A549 (cell line): ENCODE results near the gene SETD3. TPM values are rescaled to one million over a fixed set of nuclear protein-coding genes. Genes with fewer than 3 reads are reported as not detected.
"Not testable (repeated sequence)": the region's sequence is repeated elsewhere in the genome, so short reads cannot be mapped to it uniquely, and the experiment has no call there.

ENCODE experiments used
- ATAC-seq, 2 experiments: fragments of 200-7000 bp in 1 of 2; fragments of >200 bp in 1 of 2; cut with Nextera tagmentation in 1 of 2; cut with Tn5 transposase in 1 of 2; 3 replicates each; pipeline versions ENCODE4 v1.8.0 to v1.9.1; 2018 to 2020; ENCODE audit warnings: mild to moderate bottlenecking in 1 of 2, moderate library complexity in 1 of 2
- CTCF ChIA-PET: fragments of 300-600 bp; sonication (Branson Sonifier 250); formaldehyde crosslinking; extraction: SDS; loops from one replicate; lab custom pipeline; 2021; ENCODE audit warnings: antibody characterized with exemption, inconsistent platforms; lab: Yijun Ruan, JAX
- POLR2A ChIA-PET: fragments of 350-600 bp; formaldehyde crosslinking; extraction: SDS; loops from one replicate; lab custom pipeline; 2021; ENCODE audit warnings: antibody characterized with exemption, inconsistent platforms; lab: Yijun Ruan, JAX
- DNase-seq, 2 experiments: peaks; one replicate each; pipeline versions ENCODE4 v3.0.0 to v3.0.0-alpha.2; 2011 to 2016; ENCODE audit warnings: low read depth in 1 of 2, low spot score in 1 of 2
- FAIRE-seq: peaks from 2 replicates; lab custom pipeline; 2011; peaks lifted over from hg19 to GRCh38; lab: Jason Lieb, UNC
- H3K27ac ChIP-seq, 2 experiments: fragments of >200 bp; sonication (Bioruptor Twin); formaldehyde crosslinking; 3 replicates each; pipeline ENCODE4 v1.5.1; 2016 to 2017
- H3K4me1 ChIP-seq: fragments of >200 bp; sonication (Bioruptor Twin); formaldehyde crosslinking; 3 replicates; pipeline ENCODE4 v1.6.1; 2016
- H3K4me2 ChIP-seq: fragments of >200 bp; sonication (Bioruptor Twin); formaldehyde crosslinking; 3 replicates; pipeline ENCODE4 v1.6.1; 2016
- H3K4me3 ChIP-seq: fragments of >200 bp; sonication (Bioruptor Twin); formaldehyde crosslinking; 3 replicates; pipeline ENCODE4 v1.5.1; 2016
- H3K9me3 ChIP-seq: fragments of >200 bp; sonication (Bioruptor Twin); formaldehyde crosslinking; 3 replicates; pipeline ENCODE4 v1.6.1; 2016
- BHLHE40 ChIP-seq: IDR thresholded peaks from 2 replicates; pipeline ENCODE4 v1.6.1; 2012; ENCODE audit warnings: low read depth, low read length, inconsistent platforms
- CHD2 ChIP-seq: fragments of 150-350 bp; IDR thresholded peaks from 2 replicates; pipeline ENCODE4 v1.6.1; 2014; ENCODE audit warnings: low read length; ENCODE audit not compliant: partially characterized antibody
- EHF ChIP-seq: fragments of 250-450 bp; sonication (Bioruptor Pico); IDR thresholded peaks from 2 replicates; pipeline ENCODE4 v1.5.0; 2020; ENCODE audit warnings: mild to moderate bottlenecking
- HOXB13 ChIP-seq: fragments of 250-450 bp; sonication (Bioruptor Pico); IDR thresholded peaks from 2 replicates; pipeline ENCODE4 v1.5.0; 2020; ENCODE audit warnings: low read depth, mild to moderate bottlenecking, moderate library complexity
- HOXB5 ChIP-seq: fragments of 250-450 bp; sonication (Bioruptor Pico); IDR thresholded peaks from 2 replicates; pipeline ENCODE4 v1.5.0; 2020; ENCODE audit warnings: mild to moderate bottlenecking, moderate library complexity
- KDM1A ChIP-seq: fragments of 200-600 bp; sonication (generic); IDR thresholded peaks from 2 replicates; pipeline ENCODE4 v1.6.1; 2016; ENCODE audit warnings: low read depth, mild to moderate bottlenecking
- NPAS2 ChIP-seq: fragments of 250-450 bp; sonication (Bioruptor Pico); IDR thresholded peaks from 2 replicates; pipeline ENCODE4 v1.8.0; 2022; ENCODE audit warnings: mild to moderate bottlenecking, moderate library complexity, borderline replicate concordance
- POLR2AphosphoS2 ChIP-seq: conservative IDR thresholded peaks from 2 replicates; pipeline ENCODE4 v1.6.1; 2012; ENCODE audit warnings: low read length, improper control_type of control experiment, inconsistent platforms
- WGBS: methylation state at CpG from one replicate; pipeline ENCODE4 v1.1.6; 2017; ENCODE audit errors: missing lambda C conversion rate; 5-methylcytosine and 5-hydroxymethylcytosine counted together
- polyA plus RNA-seq, 4 experiments: library from polyadenylated mRNA; depleted of rRNA in 3 of 4; stranded (reverse); fragments of >200 nt; fragmentation: RNase III in 1 of 4; extraction: RNeasy Plus Mini Kit Qiagen cat#74134 plus additional on column Dnase treatment in 1 of 4; gene quantifications; 2 replicates in 3 of 4; 3 replicates in 1 of 4; pipeline ENCODE4 v1.2.3, GENCODE V29; 2011 to 2017
- small RNA-seq, 6 experiments: library from RNA; depleted of rRNA; stranded (forward); fragments of <200 nt; gene quantifications; one replicate each; pipeline ENCODE3, GENCODE V24; 2012

The SETD3 gene
- polyA plus RNA-seq, 2 of the 4 experiments (the other 2 are of a cell fraction): 43.1 to 59.7 TPM

DNA sequence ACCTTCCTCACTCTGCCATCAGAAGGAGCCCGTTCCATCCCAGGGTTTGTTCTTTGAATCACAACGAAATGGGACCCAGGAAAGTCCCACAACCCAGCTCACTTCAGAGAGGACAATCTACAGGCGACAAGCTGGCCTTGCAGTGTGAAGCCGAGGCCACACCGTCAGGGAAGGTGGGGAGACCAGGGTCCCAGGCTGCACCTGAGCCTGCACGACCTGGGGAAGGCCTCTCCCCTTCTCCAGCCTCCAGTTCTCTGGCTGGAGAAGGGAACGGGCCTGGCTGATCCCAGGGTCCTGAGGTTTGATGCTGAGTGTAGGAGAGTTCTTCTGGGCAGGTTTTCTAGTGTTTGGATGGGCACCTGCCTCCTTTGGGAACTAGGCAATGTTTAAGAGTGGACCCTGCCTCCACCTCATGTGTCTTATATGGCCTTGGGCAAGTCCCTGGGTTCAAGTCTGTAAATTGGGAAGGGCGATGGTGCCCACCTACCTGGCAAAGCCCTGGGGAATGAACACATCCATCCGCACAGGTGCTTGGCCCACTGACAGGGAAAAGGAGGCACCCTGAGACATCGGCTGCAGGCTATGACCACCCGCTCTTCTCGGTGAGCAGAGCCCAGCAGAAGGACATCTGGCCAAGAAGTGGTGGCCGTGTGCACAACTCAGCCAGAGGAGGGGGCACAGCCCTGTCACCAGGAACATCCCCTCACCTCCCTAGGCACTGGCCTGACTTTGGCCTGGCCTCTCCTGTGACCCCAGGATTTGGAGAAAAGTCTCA is 130.8 kb downstream of the SETD3 start:
- 54% methylated on average over 7 of the region's 13 CpGs for WGBS
- TF ChIP-seq BHLHE40 (no peak), HOXB5 (CRISPR knock-in tag) (no peak), EHF (CRISPR knock-in tag) (no peak), CHD2 (no peak)
- no peaks in the 10 kb centered on the region for H3K9me3 ChIP-seq
- H3K4me1 ChIP-seq: no peaks in the 10 kb centered on the region
- no peak for DNase-seq
- ChIA-PET POLR2A (no interaction called here), CTCF (no interaction called here)
- H3K27ac ChIP-seq: no peak overlapping the region
- H3K4me2 ChIP-seq: no peak overlapping the region
- ATAC-seq: no peak
- no peak for FAIRE-seq
- no peak overlapping the region for H3K4me3 ChIP-seq

- Histone ChIP-seq H3K9me3 (no peaks in the 10 kb centered on the region), H3K4me1 (no peaks in the 10 kb centered on the region), H3K4me3 (no peak overlapping the region)
- DNase-seq (no peak), FAIRE-seq (no peak), ATAC-seq (no peak)
- 74% methylated on average over 17 of the region's 18 CpGs for WGBS
- CTCF ChIA-PET: no interaction called here
- POLR2A ChIA-PET: no interaction called here
- TF ChIP-seq POLR2AphosphoS2 (no peak), KDM1A (no peak), NPAS2 (no peak), HOXB13 (CRISPR knock-in tag) (no peak)
- TF ChIP-seq, all 56 proteins: peak for 0
- Histone ChIP-seq H3K27ac (no peak overlapping the region), H3K4me2 (no peak overlapping the region)
Measured at GRCh38 chr14:99348816-99349614, 131.6 kb downstream of the SETD3 start.

- H3K4me2 ChIP-seq, POLR2A ChIA-PET, DNase-seq, H3K27ac ChIP-seq, H3K4me3 ChIP-seq, FAIRE-seq, ATAC-seq, CTCF ChIA-PET, H3K9me3 ChIP-seq, H3K4me1 ChIP-seq: not testable (repeated sequence)
- WGBS: 72% methylated on average over 31 of the region's 31 CpGs
Measured at GRCh38 chr14:99348231-99348630, 132.4 kb downstream of the SETD3 start.

Small RNA genes lying within 50 kb of the gene (small RNA-seq; reads per million reads assigned to genes)
- 0 to 0.86 (median 0.13) reads per million in 6 experiments for gene RNU6-91P

Other genes with a start within 250 kb of the SETD3 start
- 0.43 and 0.44 TPM in 2 replicates for gene BCL11B, start 208.7 kb downstream of the SETD3 start, polyA plus RNA-seq (2011; rRNA removed)
- gene BCL11B, start 208.7 kb downstream of the SETD3 start, polyA plus RNA-seq (2017; fragmentation: RNase III; extraction: RNeasy Plus Mini Kit Qiagen cat#74134 plus additional on column Dnase treatment): 0.31 to 0.49 TPM (median 0.42 TPM) in 3 replicates
- 22.7 and 38.9 TPM in 2 replicates for gene CCNK, start 550 bp upstream of the SETD3 start, polyA plus RNA-seq (2011; rRNA removed)
- 46.6 to 50.8 TPM (median 50.6 TPM) in 3 replicates for gene CCNK, start 550 bp upstream of the SETD3 start, polyA plus RNA-seq (2017; fragmentation: RNase III; extraction: RNeasy Plus Mini Kit Qiagen cat#74134 plus additional on column Dnase treatment)
- gene CCDC85C, start 123.3 kb upstream of the SETD3 start, polyA plus RNA-seq (2011; rRNA removed): 10.5 and 11.4 TPM in 2 replicates
- 29.0 to 38.0 TPM (median 31.4 TPM) in 3 replicates for gene CCDC85C, start 123.3 kb upstream of the SETD3 start, polyA plus RNA-seq (2017; fragmentation: RNase III; extraction: RNeasy Plus Mini Kit Qiagen cat#74134 plus additional on column Dnase treatment)
- gene HHIPL1, start 164.3 kb upstream of the SETD3 start, polyA plus RNA-seq (2011; rRNA removed): 0.19 and 0.21 TPM in 2 replicates
- gene HHIPL1, start 164.3 kb upstream of the SETD3 start, polyA plus RNA-seq (2017; fragmentation: RNase III; extraction: RNeasy Plus Mini Kit Qiagen cat#74134 plus additional on column Dnase treatment): 0.20 to 0.29 TPM (median 0.23 TPM) in 3 replicates
- gene CYP46A1, start 203.4 kb upstream of the SETD3 start, polyA plus RNA-seq (2011; rRNA removed): 0.06 and 0.09 TPM in 2 replicates
- 0.12 to 0.13 TPM (median 0.13 TPM) in 3 replicates for gene CYP46A1, start 203.4 kb upstream of the SETD3 start, polyA plus RNA-seq (2017; fragmentation: RNase III; extraction: RNeasy Plus Mini Kit Qiagen cat#74134 plus additional on column Dnase treatment)